Measurements from ENCODE around the gene SMIM7.

Gene SMIM7

GRCh38 chr19:16620018-16620417 lies 39.9 kb downstream of the SMIM7 start:
- DNase-seq = no peak

DNA sequence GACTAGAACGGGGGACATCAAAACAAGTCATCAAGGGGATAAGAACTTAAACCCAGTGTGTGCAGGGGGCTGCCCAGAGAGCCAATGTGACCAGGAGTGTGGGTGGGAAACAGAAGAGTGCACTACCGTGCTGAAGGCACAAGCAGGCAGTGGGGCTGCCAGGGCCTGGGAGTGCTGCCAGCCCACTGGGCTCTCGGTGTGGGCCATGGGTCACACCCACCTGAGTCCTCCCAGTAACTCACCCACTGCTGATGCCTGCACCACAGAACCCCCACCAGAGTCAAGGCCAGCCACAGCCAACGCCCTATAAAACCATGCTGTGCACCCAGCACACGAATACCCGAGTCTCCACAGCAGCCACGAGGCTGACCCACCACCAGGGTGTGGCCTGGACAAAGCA lies 40.5 kb downstream of the SMIM7 start:
- DNase-seq = no peak

DNA sequence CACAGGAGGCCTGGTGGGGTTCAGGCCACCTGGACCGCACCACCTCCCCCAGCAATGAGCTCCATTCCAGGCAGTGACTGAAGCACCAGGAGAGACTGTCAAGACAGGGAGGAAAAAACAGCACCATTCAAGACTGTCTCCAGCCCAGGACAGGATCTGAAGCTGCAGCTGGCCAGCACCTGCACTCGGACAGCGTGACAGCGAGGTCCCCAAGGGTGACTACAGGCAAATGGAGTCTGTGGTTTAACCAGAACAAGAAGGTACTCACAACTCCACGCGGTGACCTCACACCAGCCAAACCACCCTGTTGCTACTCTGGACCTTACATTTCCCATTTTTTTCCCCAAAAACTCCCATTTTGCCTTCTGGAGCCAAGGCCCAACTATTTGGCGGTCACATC lies 41.7 kb downstream of the SMIM7 start:
- DNase-seq = no peak

DNA sequence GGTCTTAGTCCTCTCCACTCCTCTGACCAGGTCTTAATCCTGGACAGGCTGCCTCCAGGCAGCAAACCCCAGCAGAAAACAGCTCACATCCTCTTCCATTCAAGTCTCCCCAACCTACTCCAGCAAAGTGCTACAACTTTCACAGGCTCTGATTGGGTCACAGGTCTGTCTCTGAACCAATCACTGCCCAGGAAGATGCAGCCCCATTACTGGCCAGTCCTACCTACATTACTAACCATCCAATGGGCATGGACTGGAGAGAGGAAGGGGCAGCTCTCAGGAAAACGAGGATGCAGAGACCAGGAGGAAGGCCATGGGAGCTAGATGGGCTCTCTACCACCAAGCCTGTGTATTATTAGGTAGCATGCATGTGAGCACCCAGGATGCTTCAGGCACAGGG lies 44.1 kb downstream of the SMIM7 start:
- no peak for DNase-seq

GRCh38 chr19:16614941-16615340 lies 45.0 kb downstream of the SMIM7 start:
- no peak for DNase-seq

DNA sequence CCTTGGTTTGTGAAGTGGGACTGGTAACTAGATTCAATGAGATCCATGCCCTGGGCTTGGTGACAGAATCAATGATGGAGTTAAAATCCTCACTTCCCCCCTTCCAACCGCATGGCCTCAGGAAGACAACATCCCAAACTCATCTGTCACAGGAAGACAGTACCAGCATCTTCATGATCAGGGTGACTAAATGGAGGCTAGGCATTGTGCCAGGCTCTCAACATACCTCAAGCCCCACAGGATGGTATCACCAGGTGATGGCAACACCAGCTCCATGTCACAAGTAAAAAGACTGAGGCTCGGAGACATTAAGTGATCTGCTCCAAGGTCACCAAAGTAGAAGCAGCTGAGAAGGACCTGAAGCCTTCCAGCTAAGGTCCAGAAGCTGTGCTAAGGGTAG lies 46.1 kb downstream of the SMIM7 start:
- no peak for DNase-seq

GRCh38 chr19:16612636-16613035 lies 47.3 kb downstream of the SMIM7 start:
- no peak for DNase-seq

DNA sequence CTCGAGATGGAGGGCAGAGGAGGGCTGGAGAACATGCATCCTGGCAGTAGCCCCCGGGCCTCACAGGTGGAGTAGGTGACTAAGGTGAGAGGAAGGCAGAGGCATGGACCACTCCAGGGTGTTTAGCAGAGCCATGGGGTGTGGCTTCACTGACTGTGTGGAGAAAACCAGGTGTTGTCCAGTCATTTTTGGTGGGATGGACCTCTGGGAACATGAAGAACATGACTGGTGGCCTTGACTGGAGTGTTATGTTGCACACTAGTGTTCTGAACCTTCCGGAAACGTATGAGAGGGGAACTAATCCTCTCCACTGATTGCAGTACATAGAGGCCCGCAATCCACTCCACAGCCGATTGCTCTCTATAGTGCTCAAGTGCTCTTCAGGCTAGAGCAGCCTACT lies 48.8 kb downstream of the SMIM7 start:
- peak in 1 of 3 experiments; percentile 33 for DNase-seq

DNA sequence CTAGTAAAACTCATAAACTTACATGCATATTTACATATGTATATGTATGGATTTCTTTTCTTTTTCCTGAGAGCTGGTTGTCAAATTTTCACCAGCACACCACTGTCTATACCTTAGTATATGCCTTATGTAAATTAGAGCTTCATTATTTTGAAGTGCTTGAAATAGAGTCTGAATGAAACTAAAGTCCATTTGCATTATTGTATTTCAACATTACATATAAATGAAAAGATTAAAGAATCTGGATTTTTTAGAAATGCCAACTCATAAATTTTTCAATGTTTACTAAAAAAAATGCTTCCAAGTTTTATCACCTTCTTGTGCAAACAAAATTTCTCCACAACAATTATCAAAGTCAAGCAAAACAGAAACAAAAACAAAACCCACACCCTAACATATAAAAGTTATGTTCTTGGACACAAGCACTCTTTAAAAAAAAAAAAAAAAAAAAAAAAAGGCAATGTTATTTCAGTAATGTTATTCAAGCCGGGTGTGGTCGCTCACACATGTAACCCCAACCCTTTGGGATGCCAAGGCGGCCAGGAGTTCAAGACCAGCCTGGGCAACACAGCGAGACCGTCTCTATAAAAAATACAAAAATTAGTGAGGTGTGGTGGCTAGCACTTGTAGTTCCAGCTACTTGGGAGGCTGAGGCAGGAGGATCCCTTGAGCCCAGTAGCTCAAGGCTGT lies 50.3 kb downstream of the SMIM7 start:
- no peak for DNase-seq

- DNase-seq = no peak
Observed at GRCh38 chr19:16608290-16608739, 51.6 kb downstream of the SMIM7 start.

DNA sequence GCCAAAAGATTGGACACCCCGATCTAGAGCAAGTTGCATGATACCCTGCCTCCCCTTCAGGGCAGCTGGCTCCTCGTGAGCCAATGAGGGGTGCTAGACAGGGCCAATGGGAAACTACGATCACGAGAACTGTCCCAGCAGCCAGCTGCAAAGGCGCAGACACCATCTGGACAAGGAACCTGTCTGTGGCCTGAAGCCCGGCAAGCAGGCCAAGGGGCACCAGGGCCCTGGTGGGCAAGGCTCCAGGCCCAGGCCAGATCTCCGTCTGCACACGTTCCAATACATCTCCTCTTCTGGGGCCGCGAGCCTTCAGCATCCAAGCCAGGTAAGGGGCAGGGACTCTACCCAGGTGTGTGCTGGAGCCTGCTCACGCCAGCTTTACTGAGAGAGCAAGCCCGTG lies 52.1 kb downstream of the SMIM7 start:
- DNase-seq = no peak

- peak in 1 of 3 experiments; percentile 9 for DNase-seq
Observed at GRCh38 chr19:16605553-16605994, 54.4 kb downstream of the SMIM7 start.

DNA sequence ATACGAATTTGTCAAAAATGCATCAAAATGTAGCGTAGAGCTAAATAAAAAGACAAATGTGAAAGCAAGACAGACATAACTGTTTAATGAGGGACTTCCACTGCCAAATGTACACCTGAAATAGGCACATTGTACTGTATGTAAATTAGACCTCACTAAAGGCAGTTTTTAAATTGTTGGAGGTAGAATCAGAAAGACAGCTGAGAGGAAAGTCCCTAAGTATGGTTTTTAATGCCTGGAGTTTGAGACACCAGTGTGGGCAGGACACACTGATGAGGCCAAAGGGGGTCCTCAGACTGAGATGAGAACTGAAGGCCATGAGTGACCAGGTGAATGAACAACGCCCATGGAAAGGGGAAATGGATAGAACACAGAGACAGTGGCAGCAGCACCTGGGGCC lies 54.8 kb downstream of the SMIM7 start:
- no peak for DNase-seq

GRCh38 chr19:16604615-16605014 lies 55.3 kb downstream of the SMIM7 start:
- DNase-seq = no peak

DNA sequence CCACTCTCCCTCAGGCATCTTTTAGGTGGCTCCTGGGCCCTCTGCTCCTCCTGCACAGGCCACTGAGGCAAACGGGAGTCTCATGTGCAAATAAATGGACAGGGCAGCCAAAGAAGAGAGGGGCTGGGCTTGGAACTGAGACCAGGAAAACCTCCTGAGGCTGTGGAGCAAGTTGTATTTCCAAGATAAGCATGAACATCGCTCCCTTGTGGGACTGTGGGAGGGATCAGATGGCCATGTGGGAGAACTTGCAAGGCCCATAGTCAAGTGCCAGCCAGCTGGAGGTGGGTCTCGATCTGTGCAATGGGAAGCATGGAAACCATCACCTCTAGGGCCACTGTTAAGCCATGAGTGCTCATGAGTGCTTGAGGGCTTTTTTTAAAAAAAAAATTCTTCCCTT lies 56.9 kb downstream of the SMIM7 start:
- DNase-seq = no peak

GRCh38 chr19:16601378-16602052 lies 58.4 kb downstream of the SMIM7 start:
- no peak for DNase-seq

GRCh38 chr19:16600824-16601223 lies 59.1 kb downstream of the SMIM7 start:
- DNase-seq = no peak

GRCh38 chr19:16599655-16600346 lies 60.1 kb downstream of the SMIM7 start:
- no peak for DNase-seq

- DNase-seq = no peak
Observed at GRCh38 chr19:16598848-16599247, 61.1 kb downstream of the SMIM7 start.

DNA sequence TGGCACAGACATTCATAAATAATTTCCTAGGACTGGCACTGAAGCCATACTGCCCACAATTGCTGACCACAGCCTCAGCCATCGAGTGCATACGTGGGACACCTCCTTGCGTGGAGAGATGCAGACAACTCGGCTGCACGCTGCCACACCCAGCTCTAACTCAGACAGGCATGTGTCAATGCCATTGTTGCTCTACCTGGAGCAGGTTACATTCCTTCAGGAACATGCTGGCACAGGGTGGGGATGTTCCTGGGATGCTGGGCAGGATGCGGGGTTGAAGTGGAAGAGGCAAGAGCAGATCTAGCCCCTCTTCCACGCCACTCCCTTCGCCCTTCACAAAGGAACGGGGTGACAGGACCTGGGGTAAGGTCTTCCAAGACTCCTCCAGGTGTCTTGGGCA lies 63.5 kb downstream of the SMIM7 start:
- no peak for DNase-seq
